ENCODE results near the gene ATP6V0A4. TPM values are rescaled to one million over a fixed set of nuclear protein-coding genes. Genes with fewer than 3 reads are reported as not detected.

ATP6V0A4 gene
- total RNA-seq, 1 donor from 2014 or later: not detected

GRCh38 chr7:138785587-138786437 lies 12.2 kb downstream of the ATP6V0A4 start:
- Histone ChIP-seq H3K36me3 (no peaks in the 10 kb centered on the region), H3K27ac (no peak overlapping the region), H3K4me3 (no peak overlapping the region), H3K9me3 (no peaks in the 10 kb centered on the region), H3K27me3 (no peaks in the 10 kb centered on the region), H3K4me1 (no peaks in the 10 kb centered on the region)
- DNase-seq (ENCODE audit: low spot score in 2 of 2): no peak
- no peak for TF ChIP-seq CTCF (IDR thresholded peaks at IDR 0.05)
- intact Hi-C loops (cut with DNase I): no loop called here

GRCh38 chr7:138784692-138785091 lies 13.3 kb downstream of the ATP6V0A4 start:
- no peaks in the 10 kb centered on the region for H3K27me3 ChIP-seq
- DNase-seq (ENCODE audit: low spot score in 2 of 2): no peak
- no peaks in the 10 kb centered on the region for H3K9me3 ChIP-seq
- no peak overlapping the region for H3K4me3 ChIP-seq
- no peaks in the 10 kb centered on the region for H3K4me1 ChIP-seq
- no peaks in the 10 kb centered on the region for H3K36me3 ChIP-seq
- H3K27ac ChIP-seq: no peak overlapping the region
- no peak for TF ChIP-seq CTCF (IDR thresholded peaks at IDR 0.05)
- intact Hi-C loops (cut with DNase I): no loop called here

GRCh38 chr7:138781004-138781403 lies 17.0 kb downstream of the ATP6V0A4 start:
- intact Hi-C loops (cut with DNase I): no loop called here
- H3K9me3 ChIP-seq: no peaks in the 10 kb centered on the region
- no peaks in the 10 kb centered on the region for H3K27me3 ChIP-seq
- no peak overlapping the region for H3K27ac ChIP-seq
- H3K4me3 ChIP-seq: no peak overlapping the region
- TF ChIP-seq CTCF (IDR thresholded peaks at IDR 0.05): no peak
- H3K36me3 ChIP-seq: no peaks in the 10 kb centered on the region
- no peak for DNase-seq (ENCODE audit: low spot score in 2 of 2)
- H3K4me1 ChIP-seq: no peaks in the 10 kb centered on the region

- no peak for DNase-seq (ENCODE audit: low spot score in 2 of 2)
- no peak for TF ChIP-seq CTCF (IDR thresholded peaks at IDR 0.05)
- Histone ChIP-seq H3K27ac (no peak overlapping the region), H3K36me3 (no peaks in the 10 kb centered on the region), H3K4me3 (no peak overlapping the region), H3K27me3 (no peaks in the 10 kb centered on the region), H3K4me1 (no peaks in the 10 kb centered on the region), H3K9me3 (no peaks in the 10 kb centered on the region)
- intact Hi-C loops (cut with DNase I): no loop called here
Measured at GRCh38 chr7:138776166-138776833, 21.7 kb downstream of the ATP6V0A4 start.

GRCh38 chr7:138773817-138774216 lies 24.2 kb downstream of the ATP6V0A4 start:
- Histone ChIP-seq H3K4me3 (no peak overlapping the region), H3K4me1 (no peaks in the 10 kb centered on the region), H3K9me3 (no peaks in the 10 kb centered on the region), H3K27ac (no peak overlapping the region), H3K36me3 (no peaks in the 10 kb centered on the region), H3K27me3 (no peaks in the 10 kb centered on the region)
- intact Hi-C loops (cut with DNase I): no loop called here
- no peak for TF ChIP-seq CTCF (IDR thresholded peaks at IDR 0.05)
- no peak for DNase-seq (ENCODE audit: low spot score in 2 of 2)

All from ascending aorta (tissue), 2 donors.